Measurements from ENCODE around the gene CD2. TPM values are rescaled to one million over a fixed set of nuclear protein-coding genes. Genes with fewer than 3 reads are reported as not detected.

CD2 gene
- total RNA-seq, 1 donor from 2014 or later = not detected

DNA sequence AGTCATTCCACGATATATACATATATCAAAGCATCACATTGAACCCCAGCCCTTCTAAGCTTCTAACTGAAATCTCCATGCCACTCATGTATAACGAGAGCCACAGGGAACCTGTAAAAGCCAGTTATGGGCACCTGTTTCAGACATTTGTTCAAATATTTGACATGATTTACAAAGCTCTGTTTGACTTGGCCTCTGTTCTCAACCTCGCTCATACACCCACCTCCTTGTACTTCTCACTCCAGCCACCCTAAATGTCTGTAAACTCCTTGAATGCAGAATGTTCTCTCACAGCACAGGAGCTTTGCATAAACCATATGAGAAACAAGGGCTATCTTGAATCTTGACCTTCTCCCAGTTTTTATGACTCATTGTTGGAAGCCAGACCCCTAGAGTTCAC is 36.9 kb upstream of the CD2 start:
- H3K4me1 ChIP-seq = no peaks in the 10 kb centered on the region
- intact Hi-C loops (cut with DNase I) = no loop called here
- no peaks in the 10 kb centered on the region for H3K36me3 ChIP-seq
- TF ChIP-seq, protein P1, sequence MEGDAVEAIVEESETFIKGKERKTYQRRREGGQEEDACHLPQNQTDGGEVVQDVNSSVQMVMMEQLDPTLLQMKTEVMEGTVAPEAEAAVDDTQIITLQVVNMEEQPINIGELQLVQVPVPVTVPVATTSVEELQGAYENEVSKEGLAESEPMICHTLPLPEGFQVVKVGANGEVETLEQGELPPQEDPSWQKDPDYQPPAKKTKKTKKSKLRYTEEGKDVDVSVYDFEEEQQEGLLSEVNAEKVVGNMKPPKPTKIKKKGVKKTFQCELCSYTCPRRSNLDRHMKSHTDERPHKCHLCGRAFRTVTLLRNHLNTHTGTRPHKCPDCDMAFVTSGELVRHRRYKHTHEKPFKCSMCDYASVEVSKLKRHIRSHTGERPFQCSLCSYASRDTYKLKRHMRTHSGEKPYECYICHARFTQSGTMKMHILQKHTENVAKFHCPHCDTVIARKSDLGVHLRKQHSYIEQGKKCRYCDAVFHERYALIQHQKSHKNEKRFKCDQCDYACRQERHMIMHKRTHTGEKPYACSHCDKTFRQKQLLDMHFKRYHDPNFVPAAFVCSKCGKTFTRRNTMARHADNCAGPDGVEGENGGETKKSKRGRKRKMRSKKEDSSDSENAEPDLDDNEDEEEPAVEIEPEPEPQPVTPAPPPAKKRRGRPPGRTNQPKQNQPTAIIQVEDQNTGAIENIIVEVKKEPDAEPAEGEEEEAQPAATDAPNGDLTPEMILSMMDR (IDR thresholded peaks at IDR 0.05) = no peak
- H3K27me3 ChIP-seq = no peaks in the 10 kb centered on the region
- no peak overlapping the region for H3K27ac ChIP-seq
- no peak overlapping the region for H3K4me3 ChIP-seq
- H3K9me3 ChIP-seq = no peaks in the 10 kb centered on the region
- DNase-seq (ENCODE audit: low spot score in 2 of 2) = no peak

DNA sequence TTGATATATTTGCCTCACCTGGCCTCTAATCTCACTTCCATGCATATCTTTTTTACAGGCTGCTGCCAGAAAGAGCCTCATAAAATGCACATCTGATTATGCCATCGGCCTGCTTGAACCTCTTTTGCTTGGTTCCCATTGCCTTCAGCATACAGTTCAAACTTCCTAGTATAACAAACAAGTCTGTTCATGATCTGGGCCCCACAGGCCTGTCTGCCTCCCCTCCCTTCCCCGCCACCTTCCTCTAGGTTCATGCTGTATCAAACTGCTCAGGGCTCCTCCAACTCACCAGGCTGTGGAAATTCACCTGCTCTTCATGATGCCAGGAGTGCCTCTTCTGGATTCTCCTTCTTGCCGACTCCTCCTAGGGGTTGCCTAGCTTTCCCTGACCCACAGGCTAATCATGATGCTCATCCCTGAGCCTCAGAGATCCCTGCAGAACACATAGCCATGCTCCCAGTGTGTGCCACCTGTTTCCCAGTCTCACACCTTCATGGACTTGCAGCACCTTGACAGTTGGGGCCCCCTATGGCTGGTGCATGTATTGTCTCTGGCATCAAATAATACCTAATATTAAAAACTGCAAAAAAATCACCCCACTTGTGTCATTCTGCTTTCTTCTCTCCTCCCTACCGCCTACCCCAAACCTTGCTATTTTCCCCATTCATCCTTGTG is 33.7 kb upstream of the CD2 start:
- Histone ChIP-seq H3K27me3 (no peaks in the 10 kb centered on the region), H3K4me1 (no peaks in the 10 kb centered on the region), H3K4me3 (no peak overlapping the region), H3K36me3 (no peaks in the 10 kb centered on the region), H3K27ac (no peak overlapping the region), H3K9me3 (no peaks in the 10 kb centered on the region)
- TF ChIP-seq, protein P1 (IDR thresholded peaks at IDR 0.05) = no peak
- intact Hi-C loops (cut with DNase I) = no loop called here
- DNase-seq (ENCODE audit: low spot score in 2 of 2) = no peak

DNA sequence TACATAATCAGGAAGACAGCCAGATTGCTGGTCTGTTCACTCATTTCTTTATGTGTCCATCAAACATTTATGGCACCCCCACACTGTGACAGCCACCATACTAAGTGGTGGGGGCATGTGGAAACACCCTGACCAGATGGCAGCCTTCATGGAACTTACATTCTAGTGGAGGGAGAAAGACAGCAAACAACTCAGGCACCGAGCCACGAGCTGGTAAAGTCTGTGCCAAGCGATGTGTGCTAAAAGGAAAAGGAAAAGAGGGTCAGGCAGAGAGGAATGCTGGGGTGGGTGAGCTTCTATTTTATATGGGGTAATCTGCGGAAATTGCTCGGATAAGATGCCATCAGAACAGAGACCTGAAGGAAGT is 33.2 kb upstream of the CD2 start:
- no peak overlapping the region for H3K27ac ChIP-seq
- no peaks in the 10 kb centered on the region for H3K36me3 ChIP-seq
- TF ChIP-seq, protein P1 (IDR thresholded peaks at IDR 0.05) = no peak
- H3K27me3 ChIP-seq = no peaks in the 10 kb centered on the region
- H3K9me3 ChIP-seq = no peaks in the 10 kb centered on the region
- H3K4me3 ChIP-seq = no peak overlapping the region
- no peak for DNase-seq (ENCODE audit: low spot score in 2 of 2)
- no peaks in the 10 kb centered on the region for H3K4me1 ChIP-seq
- intact Hi-C loops (cut with DNase I) = no loop called here

DNA sequence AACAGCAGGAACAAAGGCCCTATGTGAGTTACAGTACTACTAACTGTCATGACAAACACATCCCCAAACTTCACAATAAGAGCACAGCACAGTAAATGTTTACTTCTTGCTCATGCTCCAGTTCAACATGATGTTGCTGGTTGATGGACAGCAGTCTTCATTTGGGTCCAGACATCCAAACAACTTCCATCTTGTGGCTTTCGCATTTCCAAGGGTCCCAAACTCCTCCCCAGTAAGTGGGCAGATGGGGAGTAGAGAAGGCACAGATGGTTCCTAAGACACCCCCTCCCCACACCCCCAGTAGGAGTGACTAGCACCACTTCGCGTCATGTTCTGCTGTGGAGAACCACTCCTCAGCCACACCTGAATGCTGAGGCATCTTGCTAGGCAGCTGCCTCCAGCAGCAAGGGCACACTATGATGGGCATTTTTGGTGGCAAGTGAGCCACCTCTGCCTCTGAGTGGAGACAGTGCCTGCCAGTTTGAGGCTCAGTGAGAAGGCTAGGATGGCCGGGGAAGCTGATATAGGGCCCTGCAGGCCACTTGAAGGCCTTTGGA is 32.7 kb upstream of the CD2 start:
- intact Hi-C loops (cut with DNase I) = no loop called here
- Histone ChIP-seq H3K27ac (no peak overlapping the region), H3K36me3 (no peaks in the 10 kb centered on the region), H3K4me3 (no peak overlapping the region), H3K9me3 (no peaks in the 10 kb centered on the region), H3K4me1 (no peaks in the 10 kb centered on the region), H3K27me3 (no peaks in the 10 kb centered on the region)
- DNase-seq (ENCODE audit: low spot score in 2 of 2) = no peak
- TF ChIP-seq, protein P1 (IDR thresholded peaks at IDR 0.05) = no peak

DNA sequence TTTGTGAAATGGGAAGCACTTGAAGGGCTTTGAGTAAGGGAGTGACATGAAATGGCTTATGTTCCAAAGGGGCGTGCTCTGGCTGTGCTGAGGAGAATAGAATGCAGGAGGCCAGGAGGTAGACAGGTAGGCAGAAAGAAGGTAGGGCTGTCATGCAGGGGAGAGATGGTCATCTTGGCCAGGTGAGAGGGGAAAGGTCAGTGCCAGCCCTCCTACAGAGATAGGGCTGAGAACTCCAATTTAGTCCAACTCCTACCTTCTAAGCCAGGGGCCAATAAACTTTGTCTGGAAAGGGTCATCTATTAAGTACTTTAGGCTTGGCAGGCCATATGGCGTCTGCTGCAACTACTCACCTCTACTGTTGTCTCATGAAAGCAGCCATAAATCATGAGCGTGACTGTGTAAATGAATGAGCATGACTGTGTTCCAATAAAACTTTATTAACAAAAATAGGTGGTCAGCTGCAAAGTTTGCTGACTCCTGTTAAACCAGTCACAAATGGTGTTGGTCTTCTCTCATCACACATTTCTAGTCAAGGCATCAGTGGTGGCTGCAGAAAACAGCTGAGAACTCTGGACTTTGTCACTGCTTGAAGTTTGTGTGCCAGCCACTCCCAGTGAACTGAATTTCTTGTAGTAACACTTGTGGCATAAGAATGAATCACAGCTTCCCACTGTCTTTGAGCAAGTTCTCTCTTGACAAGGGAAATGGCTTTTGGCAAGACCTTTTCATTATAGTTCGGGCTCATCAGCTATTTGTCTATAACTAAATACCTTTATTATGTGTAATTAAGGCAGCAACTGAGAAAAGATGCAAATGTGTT is 32.0 kb upstream of the CD2 start:
- H3K4me3 ChIP-seq = no peak overlapping the region
- H3K27me3 ChIP-seq = no peaks in the 10 kb centered on the region
- no peak overlapping the region for H3K27ac ChIP-seq
- no peak for DNase-seq (ENCODE audit: low spot score in 2 of 2)
- TF ChIP-seq, protein P1 (IDR thresholded peaks at IDR 0.05) = no peak
- no peaks in the 10 kb centered on the region for H3K36me3 ChIP-seq
- intact Hi-C loops (cut with DNase I) = no loop called here
- H3K9me3 ChIP-seq = no peaks in the 10 kb centered on the region
- no peaks in the 10 kb centered on the region for H3K4me1 ChIP-seq
